ENCODE data around the gene FBXL20.

- TF ChIP-seq CTCF (IDR thresholded peaks at IDR 0.05) (no peak), POLR2A (IDR thresholded peaks at IDR 0.05) (no peak), POLR2AphosphoS5 (IDR thresholded peaks at IDR 0.05) (no peak)
Measured at GRCh38 chr17:39400547-39401411, 647 bp downstream of the FBXL20 start.

Data from prostate gland (tissue), 2 donors.